WTC11 (cell line): Measurements from ENCODE around the gene DNAH8. TPM values are rescaled to one million over a fixed set of nuclear protein-coding genes. Genes with fewer than 3 reads are reported as not detected.

Experiments
- ATAC-seq: fragments of 200-7000 bp; cut with Tn5 transposase; 2 replicates; pipeline ENCODE4 v1.10.0; 2021; ENCODE audit warnings: mild to moderate bottlenecking, moderate library complexity
- CTCF ChIA-PET: fragments of 300-600 bp; sonication (Branson Sonifier 250); formaldehyde crosslinking; loops from one replicate; lab custom pipeline; 2021; ENCODE audit warnings: antibody characterized with exemption; lab: Charles Lee
- POLR2A ChIA-PET: fragments of 350-600 bp; sonication (Branson Sonifier 250); formaldehyde crosslinking; loops from one replicate; lab custom pipeline; 2021; ENCODE audit warnings: antibody characterized with exemption; lab: Charles Lee
- DNase-seq: peaks from one replicate; pipeline ENCODE4 v3.0.0; 2021; ENCODE audit warnings: low spot score
- H3K27ac Mint-ChIP-seq: 2 replicates; pipeline ENCODE4 v1.8.0; 2021; ENCODE audit warnings: mixed read lengths
- H3K27me3 Mint-ChIP-seq: 2 replicates; pipeline ENCODE4 v1.8.0; 2021; ENCODE audit warnings: low read depth, mild to moderate bottlenecking, moderate library complexity, mixed read lengths
- H3K36me3 Mint-ChIP-seq: 2 replicates; pipeline ENCODE4 v1.8.0; 2021; ENCODE audit warnings: mixed read lengths
- H3K4me1 Mint-ChIP-seq: 2 replicates; pipeline ENCODE4 v1.8.0; 2022; ENCODE audit warnings: mixed read lengths
- H3K4me3 Mint-ChIP-seq: 2 replicates; pipeline ENCODE4 v1.8.0; 2021; ENCODE audit warnings: mild to moderate bottlenecking, moderate library complexity, mixed read lengths
- H3K9me3 Mint-ChIP-seq: 2 replicates; pipeline ENCODE4 v1.8.0; 2021; ENCODE audit warnings: mixed read lengths
- AFF4 ChIP-seq: sonication (generic); formaldehyde crosslinking; IDR thresholded peaks from 2 replicates; pipeline ENCODE4 v1.8.1; 2023; ENCODE audit warnings: mild to moderate bottlenecking, missing genetic modification reagents, borderline replicate concordance
- AR ChIP-seq: fragments of 250-450 bp; sonication (Bioruptor Pico); IDR thresholded peaks from 2 replicates; pipeline ENCODE4 v1.9.0; 2021; ENCODE audit warnings: mild to moderate bottlenecking
- ATF6 ChIP-seq: sonication (generic); formaldehyde crosslinking; IDR thresholded peaks from 2 replicates; pipeline ENCODE4 v1.8.1; 2023; ENCODE audit warnings: mild to moderate bottlenecking, missing genetic modification reagents
- CBFB ChIP-seq: sonication (generic); formaldehyde crosslinking; IDR thresholded peaks from 2 replicates; pipeline ENCODE4 v1.8.1; 2022; ENCODE audit warnings: mild to moderate bottlenecking, low read depth, missing genetic modification reagents
- CREB1 ChIP-seq: sonication (generic); formaldehyde crosslinking; IDR thresholded peaks from 2 replicates; pipeline ENCODE4 v1.8.0; 2023; ENCODE audit warnings: mild to moderate bottlenecking, missing genetic modification reagents
- ERG ChIP-seq: fragments of 250-450 bp; sonication (Bioruptor Pico); IDR thresholded peaks from 2 replicates; pipeline ENCODE4 v1.8.0; 2021; ENCODE audit warnings: mild to moderate bottlenecking
- ESRRA ChIP-seq: sonication (generic); formaldehyde crosslinking; IDR thresholded peaks from 2 replicates; pipeline ENCODE4 v1.8.1; 2022; ENCODE audit warnings: mild to moderate bottlenecking, missing genetic modification reagents, borderline replicate concordance
- FOXJ3 ChIP-seq: sonication (generic); formaldehyde crosslinking; IDR thresholded peaks from 2 replicates; pipeline ENCODE4 v1.9.0; 2021; ENCODE audit warnings: missing genetic modification reagents, mild to moderate bottlenecking, borderline replicate concordance
- GABPB1 ChIP-seq: sonication (generic); formaldehyde crosslinking; IDR thresholded peaks from 2 replicates; pipeline ENCODE4 v1.8.1; 2023; ENCODE audit warnings: mild to moderate bottlenecking, missing genetic modification reagents
- IRF2 ChIP-seq: sonication (generic); formaldehyde crosslinking; IDR thresholded peaks from 2 replicates; pipeline ENCODE4 v1.8.0; 2022; ENCODE audit warnings: low read depth, missing genetic modification reagents, borderline replicate concordance
- KAT7 ChIP-seq: sonication (generic); formaldehyde crosslinking; IDR thresholded peaks from 2 replicates; pipeline ENCODE4 v1.8.1; 2023; ENCODE audit warnings: missing genetic modification reagents, mild to moderate bottlenecking, borderline replicate concordance
- MXD4 ChIP-seq: fragments of 250-450 bp; sonication (Bioruptor Pico); IDR thresholded peaks from 2 replicates; pipeline ENCODE4 v1.8.0; 2021; ENCODE audit warnings: mild to moderate bottlenecking, moderate library complexity, borderline replicate concordance
- PREB ChIP-seq: sonication (generic); formaldehyde crosslinking; IDR thresholded peaks from 2 replicates; pipeline ENCODE4 v1.8.1; 2022; ENCODE audit warnings: mild to moderate bottlenecking, missing genetic modification reagents, moderate library complexity, borderline replicate concordance
- SMAD3 ChIP-seq: sonication (generic); formaldehyde crosslinking; IDR thresholded peaks from 2 replicates; pipeline ENCODE4 v1.8.0; 2022; ENCODE audit warnings: missing genetic modification reagents, mild to moderate bottlenecking, borderline replicate concordance
- TP53 ChIP-seq: sonication (generic); formaldehyde crosslinking; IDR thresholded peaks from 2 replicates; pipeline ENCODE4 v1.8.1; 2023; ENCODE audit warnings: mild to moderate bottlenecking, missing genetic modification reagents
- ZBTB21 ChIP-seq: sonication (generic); formaldehyde crosslinking; IDR thresholded peaks from 2 replicates; pipeline ENCODE4 v1.8.1; 2023; ENCODE audit warnings: mild to moderate bottlenecking, missing genetic modification reagents, borderline replicate concordance
- ZNF317 ChIP-seq: sonication (generic); formaldehyde crosslinking; IDR thresholded peaks from 2 replicates; pipeline ENCODE4 v1.8.1; 2023; ENCODE audit warnings: low read depth, mild to moderate bottlenecking, moderate library complexity, missing genetic modification reagents, borderline replicate concordance
- ZNF396 ChIP-seq: fragments of 250-450 bp; sonication (Bioruptor Pico); IDR thresholded peaks from 2 replicates; pipeline ENCODE4 v1.8.0; 2021; ENCODE audit warnings: mild to moderate bottlenecking, moderate library complexity, borderline replicate concordance
- ZSCAN18 ChIP-seq: fragments of 250-450 bp; sonication (Bioruptor Pico); IDR thresholded peaks from 2 replicates; pipeline ENCODE4 v2.1.2; 2022; ENCODE audit warnings: mild to moderate bottlenecking, moderate library complexity
- total RNA-seq: library from RNA; stranded (reverse); gene quantifications from 3 replicates; pipeline ENCODE4 v1.2.3, GENCODE V29; 2021

Gene DNAH8
- total RNA-seq, 1 experiment from 2014 or later, result 0.02 TPM

GRCh38 chr6:38720295-38720694 lies 5.2 kb downstream of the DNAH8 start (continued):
- no peak for TF ChIP-seq FOXJ3 (CRISPR knock-in tag)

- Mint-ChIP-seq H3K36me3 (no peaks in the 10 kb centered on the region), H3K9me3 (peaks cover 6% of the 10 kb centered on the region), H3K27ac (no peak overlapping the region), H3K4me1 (peaks cover 6% of the 10 kb centered on the region), H3K27me3 (peaks cover under 1% of the 10 kb centered on the region; the same call in 1 of the 2 replicates), H3K4me3 (no peak overlapping the region)
- no peak for DNase-seq
- TF ChIP-seq ZNF396 (CRISPR knock-in tag), result no peak
- TF ChIP-seq CBFB (CRISPR knock-in tag), result no peak
- no peak for TF ChIP-seq ZNF317 (CRISPR knock-in tag)
- no peak for TF ChIP-seq SMAD3 (CRISPR knock-in tag)
- no peak for TF ChIP-seq IRF2 (CRISPR knock-in tag)
- no peak for TF ChIP-seq MXD4 (CRISPR knock-in tag)
- TF ChIP-seq ZSCAN18, result no peak
- POLR2A ChIA-PET, result no interaction called here
- ATAC-seq, result no peak
- CTCF ChIA-PET, result no interaction called here
Observed at GRCh38 chr6:38722038-38722437, 6.9 kb downstream of the DNAH8 start.

GRCh38 chr6:38722727-38723334 lies 7.7 kb downstream of the DNAH8 start:
- Mint-ChIP-seq H3K27me3 (no peaks in the 10 kb centered on the region; the same call in 1 of the 2 replicates), H3K4me1 (peaks cover 6% of the 10 kb centered on the region)
- no peak for TF ChIP-seq AFF4
- no peak for TF ChIP-seq KAT7 (CRISPR knock-in tag)
- TF ChIP-seq ERG (CRISPR knock-in tag), result no peak
- TF ChIP-seq ESRRA (CRISPR knock-in tag), result no peak
- no peak for TF ChIP-seq CREB1 (CRISPR knock-in tag)
- no peak for TF ChIP-seq PREB (CRISPR knock-in tag)
- TF ChIP-seq ATF6 (CRISPR knock-in tag), result no peak
- no peak for TF ChIP-seq ZBTB21 (CRISPR knock-in tag)
- TF ChIP-seq TP53 (CRISPR knock-in tag), result no peak
- no peak for TF ChIP-seq GABPB1 (CRISPR knock-in tag)
- TF ChIP-seq AR (CRISPR knock-in tag), result no peak

More at GRCh38 chr6:38722727-38723334, 7.7 kb downstream of the DNAH8 start:
- H3K4me3 Mint-ChIP-seq, result no peak overlapping the region
- no peaks in the 10 kb centered on the region for H3K36me3 Mint-ChIP-seq
- ChIA-PET CTCF (no interaction called here), POLR2A (no interaction called here)
- peaks cover 6% of the 10 kb centered on the region for H3K9me3 Mint-ChIP-seq
- ATAC-seq (peak; percentile 65), DNase-seq (no peak)
- H3K27ac Mint-ChIP-seq, result no peak overlapping the region
